GM21526 (cell line): Measurements from ENCODE around the gene PGLYRP3.
"Not testable (repeated sequence)": the region's sequence is repeated elsewhere in the genome, so short reads cannot be mapped to it uniquely, and the experiment has no call there.

ENCODE experiments used
- ATAC-seq: cut with Tn5 transposase; IDR thresholded peaks from one replicate; pipeline ENCODE4 v1.9.1; 2021; ENCODE audit warnings: moderate library complexity; ENCODE audit not compliant: unreplicated experiment, low FRiP score

Gene PGLYRP3

GRCh38 chr1:153348511-153349362 is 36.0 kb upstream of the PGLYRP3 start, which contains the start of gene PGLYRP4:
Gene PGLYRP4 (minus strand): TSS chr1:153348841. CDS start chr1:153347932, 909 bp downstream.
- ATAC-seq: no peak

- ATAC-seq: no peak
Measured at GRCh38 chr1:153347856-153348255, 35.1 kb upstream of the PGLYRP3 start.

GRCh38 chr1:153347049-153347448 is 34.3 kb upstream of the PGLYRP3 start:
- ATAC-seq: not testable (repeated sequence)

- ATAC-seq: no peak
Measured at GRCh38 chr1:153346077-153346723, 33.4 kb upstream of the PGLYRP3 start.

- no peak for ATAC-seq
Measured at GRCh38 chr1:153345187-153346076, 32.7 kb upstream of the PGLYRP3 start.

GRCh38 chr1:153344718-153345025 is 31.9 kb upstream of the PGLYRP3 start:
- no peak for ATAC-seq

- no peak for ATAC-seq
Measured at GRCh38 chr1:153343811-153344717, 31.3 kb upstream of the PGLYRP3 start.

- ATAC-seq: no peak
Measured at GRCh38 chr1:153343040-153343681, 30.4 kb upstream of the PGLYRP3 start.

- ATAC-seq: no peak
Measured at GRCh38 chr1:153342178-153342577, 29.4 kb upstream of the PGLYRP3 start.

GRCh38 chr1:153341431-153341934 is 28.7 kb upstream of the PGLYRP3 start:
- no peak for ATAC-seq

- no peak for ATAC-seq
Measured at GRCh38 chr1:153340356-153340755, 27.6 kb upstream of the PGLYRP3 start.

- no peak for ATAC-seq
Measured at GRCh38 chr1:153339802-153340201, 27.1 kb upstream of the PGLYRP3 start.

- ATAC-seq: no peak
Measured at GRCh38 chr1:153337980-153338853, 25.5 kb upstream of the PGLYRP3 start.

GRCh38 chr1:153336650-153337049 is 23.9 kb upstream of the PGLYRP3 start:
- ATAC-seq: no peak

GRCh38 chr1:153333902-153334301 is 21.1 kb upstream of the PGLYRP3 start:
- no peak for ATAC-seq

GRCh38 chr1:153324912-153325311 is 12.2 kb upstream of the PGLYRP3 start:
- ATAC-seq: no peak

- no peak for ATAC-seq
Measured at GRCh38 chr1:153322568-153322967, 9.8 kb upstream of the PGLYRP3 start.

- ATAC-seq: not testable (repeated sequence)
Measured at GRCh38 chr1:153318145-153318544, 5.4 kb upstream of the PGLYRP3 start.
